Loucy (cell line): ENCODE data around the gene TOR3A.

Experiments used
- EZH2phosphoT487 ChIP-seq: fragments of 200-600 bp; IDR thresholded peaks from 2 replicates; pipeline ENCODE4 v1.6.1; 2018; ENCODE audit warnings: antibody characterized with exemption, mild to moderate bottlenecking, moderate library complexity, borderline replicate concordance
- TF ChIP-seq, protein P1 (sequence below): fragments of 200-600 bp; sonication (generic); conservative IDR thresholded peaks from 2 replicates; pipeline ENCODE4 v1.5.1; 2014; ENCODE audit warnings: mild to moderate bottlenecking, antibody characterized with exemption, low read length

DNA sequence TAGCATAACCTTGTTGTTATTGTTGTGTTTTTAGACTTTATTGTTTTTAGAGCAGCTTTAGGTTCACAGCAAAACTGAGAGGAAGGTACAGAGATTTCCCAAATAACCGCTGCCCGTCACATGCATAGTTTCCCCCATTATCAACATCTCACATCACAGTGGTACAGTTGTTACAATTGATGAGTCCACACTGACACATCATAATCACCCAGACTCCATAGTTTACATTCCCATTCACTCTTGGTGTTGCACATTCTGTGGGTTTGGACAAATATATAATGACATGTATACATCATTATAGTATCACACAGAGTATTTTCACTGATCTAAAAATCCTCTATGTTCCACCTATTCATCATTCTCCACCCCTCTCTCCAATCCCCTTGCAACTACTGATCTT lies 25.9 kb upstream of the TOR3A start:
- TF ChIP-seq, protein P1, sequence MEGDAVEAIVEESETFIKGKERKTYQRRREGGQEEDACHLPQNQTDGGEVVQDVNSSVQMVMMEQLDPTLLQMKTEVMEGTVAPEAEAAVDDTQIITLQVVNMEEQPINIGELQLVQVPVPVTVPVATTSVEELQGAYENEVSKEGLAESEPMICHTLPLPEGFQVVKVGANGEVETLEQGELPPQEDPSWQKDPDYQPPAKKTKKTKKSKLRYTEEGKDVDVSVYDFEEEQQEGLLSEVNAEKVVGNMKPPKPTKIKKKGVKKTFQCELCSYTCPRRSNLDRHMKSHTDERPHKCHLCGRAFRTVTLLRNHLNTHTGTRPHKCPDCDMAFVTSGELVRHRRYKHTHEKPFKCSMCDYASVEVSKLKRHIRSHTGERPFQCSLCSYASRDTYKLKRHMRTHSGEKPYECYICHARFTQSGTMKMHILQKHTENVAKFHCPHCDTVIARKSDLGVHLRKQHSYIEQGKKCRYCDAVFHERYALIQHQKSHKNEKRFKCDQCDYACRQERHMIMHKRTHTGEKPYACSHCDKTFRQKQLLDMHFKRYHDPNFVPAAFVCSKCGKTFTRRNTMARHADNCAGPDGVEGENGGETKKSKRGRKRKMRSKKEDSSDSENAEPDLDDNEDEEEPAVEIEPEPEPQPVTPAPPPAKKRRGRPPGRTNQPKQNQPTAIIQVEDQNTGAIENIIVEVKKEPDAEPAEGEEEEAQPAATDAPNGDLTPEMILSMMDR = no peak
- TF ChIP-seq EZH2phosphoT487 = no peak
